ENCODE measurements around the gene LMOD1.

LMOD1 gene

DNA sequence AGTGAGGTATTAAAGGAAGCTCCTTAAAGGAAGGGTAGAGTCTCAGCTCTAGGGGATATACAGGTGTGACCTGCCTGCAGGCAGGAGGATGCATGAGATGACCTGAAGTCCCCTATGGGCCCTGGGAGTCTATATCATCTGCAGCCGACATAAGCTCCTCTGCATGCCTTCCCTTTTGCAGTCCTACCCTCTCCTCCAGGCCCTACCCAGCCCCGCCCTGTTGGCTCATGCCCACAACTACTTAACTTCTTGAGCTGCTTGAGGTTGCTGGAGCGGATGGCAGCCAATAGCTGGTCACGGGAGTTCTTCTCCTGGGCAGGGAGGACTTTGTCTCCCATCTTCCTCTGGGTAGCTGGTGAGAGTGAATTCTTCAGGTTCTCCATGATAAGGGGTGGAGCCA, 47.4 kb downstream of the LMOD1 start:
- TF ChIP-seq GLIS3 (CRISPR knock-in tag; IDR thresholded peaks at IDR 0.05) = no peak
- no peak for TF ChIP-seq ESRRG (CRISPR knock-in tag; IDR thresholded peaks at IDR 0.05)
- TF ChIP-seq BACH2 (CRISPR knock-in tag; IDR thresholded peaks at IDR 0.05; ENCODE audit: borderline replicate concordance) = no peak
- TF ChIP-seq, protein P1, sequence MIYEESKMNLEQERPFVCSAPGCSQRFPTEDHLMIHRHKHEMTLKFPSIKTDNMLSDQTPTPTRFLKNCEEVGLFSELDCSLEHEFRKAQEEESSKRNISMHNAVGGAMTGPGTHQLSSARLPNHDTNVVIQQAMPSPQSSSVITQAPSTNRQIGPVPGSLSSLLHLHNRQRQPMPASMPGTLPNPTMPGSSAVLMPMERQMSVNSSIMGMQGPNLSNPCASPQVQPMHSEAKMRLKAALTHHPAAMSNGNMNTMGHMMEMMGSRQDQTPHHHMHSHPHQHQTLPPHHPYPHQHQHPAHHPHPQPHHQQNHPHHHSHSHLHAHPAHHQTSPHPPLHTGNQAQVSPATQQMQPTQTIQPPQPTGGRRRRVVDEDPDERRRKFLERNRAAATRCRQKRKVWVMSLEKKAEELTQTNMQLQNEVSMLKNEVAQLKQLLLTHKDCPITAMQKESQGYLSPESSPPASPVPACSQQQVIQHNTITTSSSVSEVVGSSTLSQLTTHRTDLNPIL (CRISPR knock-in tag; IDR thresholded peaks at IDR 0.05; ENCODE audit: low read depth) = no peak
- no peak for TF ChIP-seq ZC3H10 (CRISPR knock-in tag; IDR thresholded peaks at IDR 0.05)
- no peak for TF ChIP-seq SNAI2 (CRISPR knock-in tag; IDR thresholded peaks at IDR 0.05)
- TF ChIP-seq ZFP30 (CRISPR knock-in tag; IDR thresholded peaks at IDR 0.05) = no peak
- TF ChIP-seq ZNF8 (CRISPR knock-in tag; IDR thresholded peaks at IDR 0.05) = no peak
- TF ChIP-seq, protein P2, sequence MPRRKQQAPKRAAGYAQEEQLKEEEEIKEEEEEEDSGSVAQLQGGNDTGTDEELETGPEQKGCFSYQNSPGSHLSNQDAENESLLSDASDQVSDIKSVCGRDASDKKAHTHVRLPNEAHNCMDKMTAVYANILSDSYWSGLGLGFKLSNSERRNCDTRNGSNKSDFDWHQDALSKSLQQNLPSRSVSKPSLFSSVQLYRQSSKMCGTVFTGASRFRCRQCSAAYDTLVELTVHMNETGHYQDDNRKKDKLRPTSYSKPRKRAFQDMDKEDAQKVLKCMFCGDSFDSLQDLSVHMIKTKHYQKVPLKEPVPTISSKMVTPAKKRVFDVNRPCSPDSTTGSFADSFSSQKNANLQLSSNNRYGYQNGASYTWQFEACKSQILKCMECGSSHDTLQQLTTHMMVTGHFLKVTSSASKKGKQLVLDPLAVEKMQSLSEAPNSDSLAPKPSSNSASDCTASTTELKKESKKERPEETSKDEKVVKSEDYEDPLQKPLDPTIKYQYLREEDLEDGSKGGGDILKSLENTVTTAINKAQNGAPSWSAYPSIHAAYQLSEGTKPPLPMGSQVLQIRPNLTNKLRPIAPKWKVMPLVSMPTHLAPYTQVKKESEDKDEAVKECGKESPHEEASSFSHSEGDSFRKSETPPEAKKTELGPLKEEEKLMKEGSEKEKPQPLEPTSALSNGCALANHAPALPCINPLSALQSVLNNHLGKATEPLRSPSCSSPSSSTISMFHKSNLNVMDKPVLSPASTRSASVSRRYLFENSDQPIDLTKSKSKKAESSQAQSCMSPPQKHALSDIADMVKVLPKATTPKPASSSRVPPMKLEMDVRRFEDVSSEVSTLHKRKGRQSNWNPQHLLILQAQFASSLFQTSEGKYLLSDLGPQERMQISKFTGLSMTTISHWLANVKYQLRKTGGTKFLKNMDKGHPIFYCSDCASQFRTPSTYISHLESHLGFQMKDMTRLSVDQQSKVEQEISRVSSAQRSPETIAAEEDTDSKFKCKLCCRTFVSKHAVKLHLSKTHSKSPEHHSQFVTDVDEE (CRISPR knock-in tag; IDR thresholded peaks at IDR 0.05) = no peak
- TF ChIP-seq ZNF565 (CRISPR knock-in tag; conservative IDR thresholded peaks at IDR 0.05; ENCODE audit: low read depth) = no peak
- ATAC-seq = no peak

DNA sequence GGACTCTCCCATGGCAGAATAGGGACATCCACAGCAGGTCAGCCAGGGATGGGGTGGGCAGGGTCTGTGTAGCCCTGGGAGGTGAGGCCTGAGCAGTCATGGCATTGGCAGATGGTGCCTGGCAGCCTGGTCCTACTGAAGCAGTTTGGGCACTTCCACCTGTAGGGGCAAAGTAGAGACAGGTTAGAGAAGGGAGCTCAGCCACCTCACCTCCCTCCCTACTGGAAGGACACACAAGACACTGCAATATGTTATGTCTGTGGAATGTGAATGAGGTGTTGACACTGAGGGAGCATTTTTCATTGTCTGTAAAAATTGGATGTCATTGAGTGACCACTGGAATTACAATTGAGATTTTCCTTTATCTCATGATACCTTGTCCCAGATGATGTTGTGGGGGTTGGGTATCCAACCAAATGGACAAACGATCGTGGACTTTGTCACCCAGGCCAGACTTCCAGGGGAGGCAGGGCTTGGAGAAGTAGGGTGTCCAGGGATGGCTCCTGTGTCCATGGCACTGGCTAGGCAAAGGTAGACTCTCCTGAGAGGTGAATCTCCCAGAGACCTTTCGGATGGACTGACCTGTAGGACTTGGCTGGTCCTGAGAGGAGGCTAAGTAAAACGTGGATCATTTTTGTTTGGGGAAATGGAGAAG, 48.0 kb downstream of the LMOD1 start:
- ATAC-seq = no peak
- TF ChIP-seq ARNTL (CRISPR knock-in tag; IDR thresholded peaks at IDR 0.05; ENCODE audit: borderline replicate concordance, low read depth) (no peak), ZC3H10 (CRISPR knock-in tag; IDR thresholded peaks at IDR 0.05) (no peak), BACH2 (CRISPR knock-in tag; IDR thresholded peaks at IDR 0.05; ENCODE audit: borderline replicate concordance) (no peak), GLIS3 (CRISPR knock-in tag; IDR thresholded peaks at IDR 0.05) (no peak)
- TF ChIP-seq, protein P2 (CRISPR knock-in tag; IDR thresholded peaks at IDR 0.05) = no peak

DNA sequence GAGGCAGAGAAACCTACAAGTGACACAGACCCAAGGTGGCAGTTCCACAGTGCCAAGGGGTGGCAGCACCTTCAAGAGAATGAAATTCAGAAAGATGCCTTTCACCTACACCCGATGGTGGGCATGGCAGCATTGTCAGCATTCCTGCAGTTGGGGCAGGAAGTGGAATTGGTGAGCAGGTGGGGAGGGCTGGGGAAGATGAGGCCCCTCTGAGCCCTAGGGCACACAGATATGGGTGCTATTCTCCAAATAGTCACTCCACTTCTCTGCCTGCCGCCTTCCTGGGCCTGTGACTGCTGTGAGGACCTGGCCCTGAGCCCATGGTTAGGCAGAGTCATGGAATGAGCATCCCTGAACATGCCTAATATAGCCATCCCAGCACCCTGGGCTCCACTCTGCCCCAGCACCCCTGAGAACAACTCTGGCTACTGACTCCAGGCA, 49.4 kb downstream of the LMOD1 start:
- TF ChIP-seq ZNF70 (CRISPR knock-in tag; IDR thresholded peaks at IDR 0.05) = no peak
- TF ChIP-seq, protein P1 (CRISPR knock-in tag; IDR thresholded peaks at IDR 0.05; ENCODE audit: low read depth) = no peak
- TF ChIP-seq ARNTL (CRISPR knock-in tag; IDR thresholded peaks at IDR 0.05; ENCODE audit: borderline replicate concordance, low read depth) = no peak
- no peak for TF ChIP-seq CSDC2 (CRISPR knock-in tag; IDR thresholded peaks at IDR 0.05)
- no peak for TF ChIP-seq ZFP30 (CRISPR knock-in tag; IDR thresholded peaks at IDR 0.05)
- no peak for TF ChIP-seq GLIS3 (CRISPR knock-in tag; IDR thresholded peaks at IDR 0.05)
- no peak for TF ChIP-seq ZNF565 (CRISPR knock-in tag; conservative IDR thresholded peaks at IDR 0.05; ENCODE audit: low read depth)
- no peak for TF ChIP-seq RARB (CRISPR knock-in tag; IDR thresholded peaks at IDR 0.05)
- peak; percentile 52 for ATAC-seq

DNA sequence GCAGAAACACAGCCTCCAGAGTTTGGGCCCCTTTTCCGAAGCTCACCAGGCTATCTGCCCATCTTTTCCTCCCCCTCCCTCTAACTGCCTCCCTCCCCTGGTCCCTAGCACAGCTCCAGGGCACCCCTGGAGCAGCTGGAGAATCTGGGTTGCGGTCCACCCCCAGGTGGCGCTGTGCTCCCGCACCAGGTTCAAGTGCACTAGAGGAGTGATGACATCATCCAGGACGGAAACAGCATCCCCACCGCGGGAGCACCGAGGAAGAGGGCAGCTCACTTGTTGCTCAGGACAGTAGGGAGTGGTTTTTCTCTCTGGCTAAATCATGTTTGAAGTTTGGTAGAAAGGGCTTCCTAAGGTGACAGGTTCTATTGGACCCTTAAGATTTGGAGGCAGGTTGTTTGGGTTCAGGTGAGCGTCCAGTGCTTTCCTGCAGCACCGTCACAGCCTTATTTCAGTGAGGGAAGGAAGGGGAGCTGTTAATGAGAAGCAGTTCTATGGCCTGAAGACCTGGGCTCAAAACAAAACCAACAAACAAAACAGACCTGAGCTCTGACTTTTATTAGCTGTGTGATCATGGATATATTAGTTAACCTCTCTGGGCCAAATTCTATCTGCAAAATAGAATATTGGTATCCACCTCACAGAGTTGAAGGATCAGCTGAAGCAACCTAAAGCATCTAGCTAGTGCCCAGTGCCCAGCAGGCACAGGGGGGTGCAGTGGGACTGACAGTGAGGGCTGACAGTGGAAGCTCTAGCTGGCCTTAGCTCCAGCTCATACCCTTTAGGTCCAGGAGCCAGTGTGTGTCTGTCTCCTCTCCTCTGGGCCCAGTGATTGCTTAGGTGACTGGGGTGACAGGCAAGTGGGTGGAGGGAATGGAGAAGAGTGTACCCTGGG, 50.2 kb downstream of the LMOD1 start:
- peak; percentile 93 for ATAC-seq
- no peak for TF ChIP-seq ARNTL (CRISPR knock-in tag; IDR thresholded peaks at IDR 0.05; ENCODE audit: borderline replicate concordance, low read depth)
- no peak for TF ChIP-seq TCF4 (CRISPR knock-in tag; IDR thresholded peaks at IDR 0.05; ENCODE audit: borderline replicate concordance)
- TF ChIP-seq, protein P2 (CRISPR knock-in tag; IDR thresholded peaks at IDR 0.05) = no peak
- TF ChIP-seq ISL1 (CRISPR knock-in tag; IDR thresholded peaks at IDR 0.05) = no peak
- TF ChIP-seq BACH2 (CRISPR knock-in tag; IDR thresholded peaks at IDR 0.05; ENCODE audit: borderline replicate concordance) = no peak
- TF ChIP-seq, protein P3, sequence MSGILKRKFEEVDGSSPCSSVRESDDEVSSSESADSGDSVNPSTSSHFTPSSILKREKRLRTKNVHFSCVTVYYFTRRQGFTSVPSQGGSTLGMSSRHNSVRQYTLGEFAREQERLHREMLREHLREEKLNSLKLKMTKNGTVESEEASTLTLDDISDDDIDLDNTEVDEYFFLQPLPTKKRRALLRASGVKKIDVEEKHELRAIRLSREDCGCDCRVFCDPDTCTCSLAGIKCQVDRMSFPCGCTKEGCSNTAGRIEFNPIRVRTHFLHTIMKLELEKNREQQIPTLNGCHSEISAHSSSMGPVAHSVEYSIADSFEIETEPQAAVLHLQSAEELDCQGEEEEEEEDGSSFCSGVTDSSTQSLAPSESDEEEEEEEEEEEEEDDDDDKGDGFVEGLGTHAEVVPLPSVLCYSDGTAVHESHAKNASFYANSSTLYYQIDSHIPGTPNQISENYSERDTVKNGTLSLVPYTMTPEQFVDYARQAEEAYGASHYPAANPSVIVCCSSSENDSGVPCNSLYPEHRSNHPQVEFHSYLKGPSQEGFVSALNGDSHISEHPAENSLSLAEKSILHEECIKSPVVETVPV (CRISPR knock-in tag; IDR thresholded peaks at IDR 0.05) = no peak
- TF ChIP-seq ZNF70 (CRISPR knock-in tag; IDR thresholded peaks at IDR 0.05) = no peak
